Astrocyte (in vitro differentiated cells and primary cell): ENCODE measurements around the gene TOLLIP.

Experiments
- CTCF ChIP-seq: IDR thresholded peaks from 2 replicates; pipeline ENCODE4 v1.5.1; 2011; ENCODE audit warnings: low read depth, mild to moderate bottlenecking, inconsistent platforms, low read length, moderate library complexity; ENCODE audit not compliant: insufficient read depth
- EZH2 ChIP-seq: IDR thresholded peaks from 2 replicates; pipeline ENCODE4 v1.6.1; 2012; ENCODE audit warnings: mild to moderate bottlenecking, low read length, inconsistent platforms; ENCODE audit not compliant: insufficient read depth

DNA sequence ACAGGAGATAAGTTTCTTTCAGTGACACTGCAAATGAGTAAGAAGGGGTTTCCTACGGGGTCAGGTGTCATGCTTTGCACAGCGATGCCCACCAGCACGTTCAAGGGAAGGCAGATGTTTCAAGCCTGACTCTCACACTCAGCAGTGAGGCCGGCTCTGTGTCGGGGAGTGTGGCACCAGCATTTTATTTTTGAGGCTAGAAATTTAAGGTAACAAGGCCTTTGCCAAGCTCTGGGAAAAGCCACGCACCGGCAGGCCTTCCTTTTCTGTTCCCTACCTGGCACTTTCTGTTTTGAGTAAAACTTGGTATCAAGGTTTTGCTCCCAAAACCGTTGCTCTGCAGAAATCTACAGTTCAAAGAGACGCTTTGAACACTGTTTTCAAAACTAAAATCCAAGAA is 38.0 kb downstream of the TOLLIP start:
- TF ChIP-seq CTCF (no peak), EZH2 (no peak)
